NCI-H526 treated with DMSO at 0.1 percent for 48 hours (cell line): ENCODE measurements around the gene GTSF1L.
A peak's percentile ranks its signal among the peaks of the same experiment; 100 is the strongest.

Source experiments
- DNase-seq: peaks from one replicate; lab custom pipeline; 2025; lab: John Stamatoyannopoulos, UW

Gene GTSF1L

GRCh38 chr20:43746344-43747137, 19.7 kb upstream of the GTSF1L start:
- peak; percentile 6 for DNase-seq

- no peak for DNase-seq
These were observed 18.3 kb upstream of the GTSF1L start for GRCh38 chr20:43744966-43745730.

- no peak for DNase-seq
These were observed 17.4 kb upstream of the GTSF1L start for GRCh38 chr20:43744151-43744611.

- no peak for DNase-seq
These were observed 13.8 kb upstream of the GTSF1L start for GRCh38 chr20:43740642-43741041.

GRCh38 chr20:43739148-43739749, 12.4 kb upstream of the GTSF1L start:
- no peak for DNase-seq

- no peak for DNase-seq
These were observed 11.1 kb upstream of the GTSF1L start for GRCh38 chr20:43737925-43738324.

- no peak for DNase-seq
These were observed 9.9 kb upstream of the GTSF1L start for GRCh38 chr20:43736588-43737158.

GRCh38 chr20:43731927-43732326, 5.1 kb upstream of the GTSF1L start:
- no peak for DNase-seq

- no peak for DNase-seq
These were observed 4.7 kb upstream of the GTSF1L start for GRCh38 chr20:43731469-43731868.

GRCh38 chr20:43728686-43729255, 2.0 kb upstream of the GTSF1L start:
- no peak for DNase-seq

- DNase-seq, result peak; percentile 77
These were observed 1.3 kb upstream of the GTSF1L start for GRCh38 chr20:43727980-43728590.

GRCh38 chr20:43726333-43726732, 469 bp downstream of the GTSF1L start:
- no peak for DNase-seq

- no peak for DNase-seq
These were observed 1.1 kb downstream of the GTSF1L start for GRCh38 chr20:43725666-43726065.

GRCh38 chr20:43724383-43724782, 2.4 kb downstream of the GTSF1L start:
- no peak for DNase-seq

GRCh38 chr20:43723735-43724134, 3.1 kb downstream of the GTSF1L start:
- DNase-seq, result no peak

GRCh38 chr20:43723186-43723585, 3.6 kb downstream of the GTSF1L start:
- no peak for DNase-seq

GRCh38 chr20:43722153-43722505, 4.7 kb downstream of the GTSF1L start:
- DNase-seq, result no peak

GRCh38 chr20:43721429-43722152, 5.2 kb downstream of the GTSF1L start:
- peak; percentile 22 for DNase-seq

GRCh38 chr20:43721097-43721428, 5.7 kb downstream of the GTSF1L start:
- DNase-seq, result no peak

GRCh38 chr20:43720007-43720406, 6.8 kb downstream of the GTSF1L start:
- DNase-seq, result no peak

- DNase-seq, result no peak
These were observed 9.2 kb downstream of the GTSF1L start for GRCh38 chr20:43717616-43717995.
